Measurements from ENCODE around the gene POP5. TPM values are rescaled to one million over a fixed set of nuclear protein-coding genes. Genes with fewer than 3 reads are reported as not detected.
A peak's percentile ranks its signal among the peaks of the same experiment; 100 is the strongest.

Gene POP5
- total RNA-seq, 1 experiment from 2014 or later = 41.0 TPM

- H3K27ac ChIP-seq (ENCODE audit: low read depth, low read length, poor library complexity, severe bottlenecking) = peak overlapping the region; percentile 93
- no peaks in the 10 kb centered on the region for H3K9me3 ChIP-seq (ENCODE audit: low read depth, low read length, poor library complexity, severe bottlenecking)
- intact Hi-C loops (cut with micrococcal nuclease; ENCODE audit: unreplicated experiment) = no loop called here
- ChIA-PET CTCF (no interaction called here), POLR2A (ENCODE audit: low non-redundant PET) (interaction anchor here (0.6 to 0.7 kb wide), 2 partner anchors 50 to 757 kb away, joined by 4 to 6 read pairs; no protein-coding TSS in a partner anchor)
- no TSS peak for BruUV-seq (replicated peaks)
- DNase-seq (ENCODE audit: low spot score) = peak; percentile 55
- H3K27me3 ChIP-seq (replicated peaks; ENCODE audit: insufficient read depth, low read depth, low read length, poor library complexity) = no peaks in the 10 kb centered on the region
- TF ChIP-seq EZH2 (IDR thresholded peaks at IDR 0.05; ENCODE audit: borderline replicate concordance, low read depth, low read length, poor library complexity, severe bottlenecking) = no peak
- no peak for TF ChIP-seq CTCF (conservative IDR thresholded peaks at IDR 0.05; ENCODE audit: low read depth, low read length)
- peaks cover 10% of the 10 kb centered on the region for H3K36me3 ChIP-seq (ENCODE audit: insufficient read depth, low read length, poor library complexity, severe bottlenecking)
- H3K4me3 ChIP-seq (ENCODE audit: low read depth, low read length, poor library complexity, severe bottlenecking) = peak overlapping the region; percentile 93
- peaks cover 39% of the 10 kb centered on the region for H3K4me1 ChIP-seq (ENCODE audit: insufficient read depth, low read length, poor library complexity, severe bottlenecking)
Observed at GRCh38 chr12:120534703-120535655, 46.2 kb downstream of the POP5 start.

GRCh38 chr12:120534203-120534702 lies 46.9 kb downstream of the POP5 start, which contains the start of gene RNF10:
RNF10 (plus strand) TSS chr12:120534356; CDS start chr12:120534812, 456 bp downstream.
- intact Hi-C loops (cut with micrococcal nuclease; ENCODE audit: unreplicated experiment) = no loop called here
- POLR2A ChIA-PET (ENCODE audit: low non-redundant PET) = interaction anchor here (0.7 kb wide), 1 partner anchor 49 kb away, joined by 4 read pairs; no protein-coding TSS in a partner anchor

More at GRCh38 chr12:120534203-120534702, 46.9 kb downstream of the POP5 start, which contains the start of gene RNF10:
- Histone ChIP-seq H3K36me3 (ENCODE audit: insufficient read depth, low read length, poor library complexity, severe bottlenecking) (peaks cover 10% of the 10 kb centered on the region), H3K4me1 (ENCODE audit: insufficient read depth, low read length, poor library complexity, severe bottlenecking) (peaks cover 34% of the 10 kb centered on the region), H3K27me3 (replicated peaks; ENCODE audit: insufficient read depth, low read depth, low read length, poor library complexity) (no peaks in the 10 kb centered on the region), H3K4me3 (ENCODE audit: low read depth, low read length, poor library complexity, severe bottlenecking) (peak within 1 kb of the TSS; percentile 93), H3K27ac (ENCODE audit: low read depth, low read length, poor library complexity, severe bottlenecking) (peak within 1 kb of the TSS; percentile 93), H3K9me3 (ENCODE audit: low read depth, low read length, poor library complexity, severe bottlenecking) (no peaks in the 10 kb centered on the region)
- BruUV-seq (replicated peaks) = no TSS peak
- peak; percentile 93 for DNase-seq (ENCODE audit: low spot score)
- no peak for TF ChIP-seq EZH2 (IDR thresholded peaks at IDR 0.05; ENCODE audit: borderline replicate concordance, low read depth, low read length, poor library complexity, severe bottlenecking)
- TF ChIP-seq CTCF (conservative IDR thresholded peaks at IDR 0.05; ENCODE audit: low read depth, low read length) = no peak
- CTCF ChIA-PET = no interaction called here
